ENCODE measurements around the gene KRTAP10-6.

DNA sequence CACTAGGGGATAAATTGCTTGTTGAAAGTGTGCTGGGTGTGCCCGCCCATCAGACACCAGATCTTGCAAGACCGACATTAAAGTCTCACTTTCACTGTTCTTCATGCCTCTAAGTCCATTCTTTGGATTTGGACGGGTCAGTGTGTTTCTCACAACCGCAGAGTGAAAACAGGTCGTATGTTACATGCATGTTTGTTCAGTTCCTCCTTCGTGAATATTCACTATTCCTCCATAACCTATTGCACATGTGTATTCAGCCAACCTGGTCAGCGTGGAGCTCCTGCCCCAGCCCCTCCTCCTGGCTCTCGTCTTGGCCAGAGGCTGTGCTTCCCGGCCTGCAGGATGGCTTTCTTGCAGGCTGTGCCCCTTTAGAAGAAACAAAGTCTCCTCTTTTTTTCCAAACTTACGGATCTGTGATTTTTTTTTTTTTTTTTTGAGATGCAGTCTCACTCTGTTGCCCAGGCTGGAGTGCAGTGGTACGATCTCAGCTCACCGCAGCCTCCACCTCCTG, 2.2 kb upstream of the KRTAP10-6 start:
- TF ChIP-seq EGR1 (IDR thresholded peaks at IDR 0.05; ENCODE audit: low read depth) (no peak), POLR2A (IDR thresholded peaks at IDR 0.05; ENCODE audit: borderline replicate concordance, extremely low read depth, insufficient read depth, insufficient read length) (no peak), ZFX (IDR thresholded peaks at IDR 0.05) (no peak), JUND (IDR thresholded peaks at IDR 0.05) (no peak), ZNF274 (IDR thresholded peaks at IDR 0.05; ENCODE audit: low read depth, low read length) (no peak), SP1 (IDR thresholded peaks at IDR 0.05; ENCODE audit: low read depth) (no peak)
- TF ChIP-seq, protein P1, sequence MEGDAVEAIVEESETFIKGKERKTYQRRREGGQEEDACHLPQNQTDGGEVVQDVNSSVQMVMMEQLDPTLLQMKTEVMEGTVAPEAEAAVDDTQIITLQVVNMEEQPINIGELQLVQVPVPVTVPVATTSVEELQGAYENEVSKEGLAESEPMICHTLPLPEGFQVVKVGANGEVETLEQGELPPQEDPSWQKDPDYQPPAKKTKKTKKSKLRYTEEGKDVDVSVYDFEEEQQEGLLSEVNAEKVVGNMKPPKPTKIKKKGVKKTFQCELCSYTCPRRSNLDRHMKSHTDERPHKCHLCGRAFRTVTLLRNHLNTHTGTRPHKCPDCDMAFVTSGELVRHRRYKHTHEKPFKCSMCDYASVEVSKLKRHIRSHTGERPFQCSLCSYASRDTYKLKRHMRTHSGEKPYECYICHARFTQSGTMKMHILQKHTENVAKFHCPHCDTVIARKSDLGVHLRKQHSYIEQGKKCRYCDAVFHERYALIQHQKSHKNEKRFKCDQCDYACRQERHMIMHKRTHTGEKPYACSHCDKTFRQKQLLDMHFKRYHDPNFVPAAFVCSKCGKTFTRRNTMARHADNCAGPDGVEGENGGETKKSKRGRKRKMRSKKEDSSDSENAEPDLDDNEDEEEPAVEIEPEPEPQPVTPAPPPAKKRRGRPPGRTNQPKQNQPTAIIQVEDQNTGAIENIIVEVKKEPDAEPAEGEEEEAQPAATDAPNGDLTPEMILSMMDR (IDR thresholded peaks at IDR 0.05 in 2 of 3, conservative IDR thresholded peaks at IDR 0.05 in 1 of 3; ENCODE audit: borderline replicate concordance in 1 of 3, insufficient read depth in 1 of 3, low read depth in 2 of 3, low read length in 2 of 3): no peak

Data from HCT116 (cell line).